ENCODE data around the gene MRPL4. TPM values are rescaled to one million over a fixed set of nuclear protein-coding genes. Genes with fewer than 3 reads are reported as not detected.

MRPL4 gene
- total and polyA plus RNA-seq, 2 of the 13 experiments (the other 11 are each of a cell fraction or from before 2014, with no cell fraction given) = 40.6 to 42.5 TPM

- Histone ChIP-seq H3K79me2 (ENCODE audit: insufficient read depth, low read length) (no peaks in the 10 kb centered on the region), H3K9ac (ENCODE audit: insufficient read depth, low read depth, low read length) (peak overlapping the region; percentile 34; the same call in 1 of the 2 replicates), H3K27ac (ENCODE audit: extremely low read length, insufficient read depth, low read length) (no peak overlapping the region), H4K20me1 (ENCODE audit: insufficient read depth, low read length) (0 out of 2 replicates have a peak, but pooled peaks cover 6% of the 10 kb centered on the region), H3K4me2 (ENCODE audit: low read depth, low read length) (peak overlapping the region; percentile 97), H3K4me1 (ENCODE audit: insufficient read depth, low read length) (peaks cover 70% of the 10 kb centered on the region), H2AFZ (ENCODE audit: low read length) (no peak overlapping the region), H3K27me3 (ENCODE audit: control insufficient read depth in 1 of 2, insufficient read depth in 2 of 2, low read length in 2 of 2) (peaks cover 0 to 20% of the 10 kb centered on the region in 2 experiments; a peak in 3 of 5 replicates), H3K36me3 (replicated peaks in 1 of 2; ENCODE audit: control insufficient read depth in 1 of 2, insufficient read depth in 2 of 2, low read length in 2 of 2) (peaks cover 8 to 12% of the 10 kb centered on the region in 2 experiments), H3K4me3 (replicated peaks in 1 of 3; ENCODE audit: insufficient read depth in 1 of 3, low read depth in 2 of 3, low read length in 3 of 3) (peak overlapping the region; percentile 24 to 79 (median 52); a peak in 4 of 6 replicates), H3K9me3 (ENCODE audit: low read length) (no peaks in the 10 kb centered on the region)
- peak; percentile 6 for ATAC-seq
- in situ Hi-C loops (cut with HindIII; ENCODE audit: extremely low pct_ligation_motif_present, low pct_unique_long_range_greater_than_20kb) (no loop called here), intact Hi-C loops (cut with micrococcal nuclease; ENCODE audit: unreplicated experiment) (no loop called here)
- CTCF ChIA-PET (ENCODE audit: low intra/inter-chr PET ratio, low total read pairs) = no interaction called here
- POLR2A ChIA-PET = interaction anchor here (0.9 to 7.3 kb wide), 11 partner anchors 10 to 183 kb away, joined by 3 to 149 read pairs (median 5); partner anchors contain the start of genes ICAM1, PPAN, RAVER1 and TYK2
- WGBS (ENCODE audit: low lambda C conversion rate) = 0% methylated on average over 6 of the region's 50 CpGs
- no peak for FAIRE-seq
- no TSS peak for BruUV-seq (replicated peaks)
- peak; percentile 53 for DNase-seq (ENCODE audit: low spot score)
- TF ChIP-seq TRAFD1 (CRISPR knock-in tag; IDR thresholded peaks at IDR 0.05; ENCODE audit: borderline replicate concordance) = no peak
- no peak for TF ChIP-seq ZNF256 (CRISPR knock-in tag; conservative IDR thresholded peaks at IDR 0.05)
- TF ChIP-seq PATZ1 (CRISPR knock-in tag; IDR thresholded peaks at IDR 0.05) = peak; percentile 8; the same call in 1 of the 2 replicates
- TF ChIP-seq RARA (CRISPR knock-in tag; IDR thresholded peaks at IDR 0.05) = 0 out of 2 replicates have a peak, but pooled peaks have one; percentile 25
- TF ChIP-seq MIER2 (CRISPR knock-in tag; IDR thresholded peaks at IDR 0.05) = no peak
- peak; percentile 58 for TF ChIP-seq ZNF891 (CRISPR knock-in tag; IDR thresholded peaks at IDR 0.05)
- no peak for TF ChIP-seq ELF4 (CRISPR knock-in tag; IDR thresholded peaks at IDR 0.05; ENCODE audit: borderline replicate concordance)
- no peak for TF ChIP-seq MXI1 (IDR thresholded peaks at IDR 0.05; ENCODE audit: borderline replicate concordance, low read depth, low read length)
- no peak for TF ChIP-seq STAT5B (CRISPR knock-in tag; IDR thresholded peaks at IDR 0.05)
- TF ChIP-seq, protein P1, sequence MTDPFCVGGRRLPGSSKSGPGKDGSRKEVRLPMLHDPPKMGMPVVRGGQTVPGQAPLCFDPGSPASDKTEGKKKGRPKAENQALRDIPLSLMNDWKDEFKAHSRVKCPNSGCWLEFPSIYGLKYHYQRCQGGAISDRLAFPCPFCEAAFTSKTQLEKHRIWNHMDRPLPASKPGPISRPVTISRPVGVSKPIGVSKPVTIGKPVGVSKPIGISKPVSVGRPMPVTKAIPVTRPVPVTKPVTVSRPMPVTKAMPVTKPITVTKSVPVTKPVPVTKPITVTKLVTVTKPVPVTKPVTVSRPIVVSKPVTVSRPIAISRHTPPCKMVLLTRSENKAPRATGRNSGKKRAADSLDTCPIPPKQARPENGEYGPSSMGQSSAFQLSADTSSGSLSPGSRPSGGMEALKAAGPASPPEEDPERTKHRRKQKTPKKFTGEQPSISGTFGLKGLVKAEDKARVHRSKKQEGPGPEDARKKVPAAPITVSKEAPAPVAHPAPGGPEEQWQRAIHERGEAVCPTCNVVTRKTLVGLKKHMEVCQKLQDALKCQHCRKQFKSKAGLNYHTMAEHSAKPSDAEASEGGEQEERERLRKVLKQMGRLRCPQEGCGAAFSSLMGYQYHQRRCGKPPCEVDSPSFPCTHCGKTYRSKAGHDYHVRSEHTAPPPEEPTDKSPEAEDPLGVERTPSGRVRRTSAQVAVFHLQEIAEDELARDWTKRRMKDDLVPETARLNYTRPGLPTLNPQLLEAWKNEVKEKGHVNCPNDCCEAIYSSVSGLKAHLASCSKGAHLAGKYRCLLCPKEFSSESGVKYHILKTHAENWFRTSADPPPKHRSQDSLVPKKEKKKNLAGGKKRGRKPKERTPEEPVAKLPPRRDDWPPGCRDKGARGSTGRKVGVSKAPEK (CRISPR knock-in tag; IDR thresholded peaks at IDR 0.05; ENCODE audit: borderline replicate concordance) = no peak
- TF ChIP-seq ZNF883 (CRISPR knock-in tag; IDR thresholded peaks at IDR 0.05; ENCODE audit: not compliant biosample characterization) = no peak
- no peak for TF ChIP-seq NBN (conservative IDR thresholded peaks at IDR 0.05)
- TF ChIP-seq ZNF136 (CRISPR knock-in tag; IDR thresholded peaks at IDR 0.05; ENCODE audit: low read depth) = no peak; the same call in 1 of the 2 replicates
- no peak for TF ChIP-seq RXRB (CRISPR knock-in tag; IDR thresholded peaks at IDR 0.05; ENCODE audit: borderline replicate concordance)
- no peak for TF ChIP-seq HCFC1 (IDR thresholded peaks at IDR 0.05; ENCODE audit: low read depth, low read length)
- TF ChIP-seq, protein P2, sequence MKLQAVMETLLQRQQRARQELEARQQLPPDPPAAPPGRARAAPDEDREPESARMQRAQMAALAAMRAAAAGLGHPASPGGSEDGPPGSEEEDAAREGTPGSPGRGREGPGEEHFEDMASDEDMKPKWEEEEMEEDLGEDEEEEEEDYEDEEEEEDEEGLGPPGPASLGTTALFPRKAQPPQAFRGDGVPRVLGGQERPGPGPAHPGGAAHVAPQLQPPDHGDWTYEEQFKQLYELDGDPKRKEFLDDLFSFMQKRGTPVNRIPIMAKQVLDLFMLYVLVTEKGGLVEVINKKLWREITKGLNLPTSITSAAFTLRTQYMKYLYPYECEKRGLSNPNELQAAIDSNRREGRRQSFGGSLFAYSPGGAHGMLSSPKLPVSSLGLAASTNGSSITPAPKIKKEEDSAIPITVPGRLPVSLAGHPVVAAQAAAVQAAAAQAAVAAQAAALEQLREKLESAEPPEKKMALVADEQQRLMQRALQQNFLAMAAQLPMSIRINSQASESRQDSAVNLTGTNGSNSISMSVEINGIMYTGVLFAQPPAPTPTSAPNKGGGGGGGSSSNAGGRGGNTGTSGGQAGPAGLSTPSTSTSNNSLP (IDR thresholded peaks at IDR 0.05; ENCODE audit: low read depth, low read length) = no peak
These were observed 37.3 kb downstream of the MRPL4 start for GRCh38 chr19:10289167-10289835.

All from HepG2 (cell line).